ENCODE results near the gene ENGASE.

ENGASE gene

GRCh38 chr17:79042421-79043190, 32.0 kb upstream of the ENGASE start:
- no peak overlapping the region for H3K27ac ChIP-seq
- TF ChIP-seq CTCF (IDR thresholded peaks at IDR 0.05; ENCODE audit: low read depth, low read length, missing control alignments) = peak; percentile 94

GRCh38 chr17:79043191-79043930, 31.3 kb upstream of the ENGASE start:
- Histone ChIP-seq H3K4me3 (ENCODE audit: low read depth, low read length) (no peak overlapping the region), H3K27me3 (replicated peaks) (peaks cover 3% of the 10 kb centered on the region), H3K27ac (no peak overlapping the region), H3K36me3 (replicated peaks) (no peaks in the 10 kb centered on the region)
- in situ Hi-C loops (cut with HindIII; ENCODE audit: low pct_ligation_motif_present, low sequenced_read_pairs) = no loop called here
- no peak for DNase-seq
- no peak for TF ChIP-seq CTCF (IDR thresholded peaks at IDR 0.05; ENCODE audit: low read depth, low read length, missing control alignments)

More at GRCh38 chr17:79042421-79043190, 32.0 kb upstream of the ENGASE start:
- peak; percentile 33 for DNase-seq
- Histone ChIP-seq H3K36me3 (replicated peaks) (no peaks in the 10 kb centered on the region), H3K4me3 (ENCODE audit: low read depth, low read length) (no peak overlapping the region), H3K27me3 (replicated peaks) (peaks cover 3% of the 10 kb centered on the region)
- in situ Hi-C loops (cut with HindIII; ENCODE audit: low pct_ligation_motif_present, low sequenced_read_pairs) = no loop called here

GRCh38 chr17:79043931-79044320, 30.7 kb upstream of the ENGASE start:
- in situ Hi-C loops (cut with HindIII; ENCODE audit: low pct_ligation_motif_present, low sequenced_read_pairs) = no loop called here
- Histone ChIP-seq H3K36me3 (replicated peaks) (no peaks in the 10 kb centered on the region), H3K27me3 (replicated peaks) (peaks cover 3% of the 10 kb centered on the region), H3K27ac (no peak overlapping the region), H3K4me3 (ENCODE audit: low read depth, low read length) (no peak overlapping the region)
- DNase-seq = no peak
- TF ChIP-seq CTCF (IDR thresholded peaks at IDR 0.05; ENCODE audit: low read depth, low read length, missing control alignments) = no peak

- no peak for TF ChIP-seq CTCF (IDR thresholded peaks at IDR 0.05; ENCODE audit: low read depth, low read length, missing control alignments)
- in situ Hi-C loops (cut with HindIII; ENCODE audit: low pct_ligation_motif_present, low sequenced_read_pairs) = no loop called here
- no peak for DNase-seq
- Histone ChIP-seq H3K36me3 (replicated peaks) (no peaks in the 10 kb centered on the region), H3K27ac (no peak overlapping the region), H3K27me3 (replicated peaks) (peaks cover 3% of the 10 kb centered on the region), H3K4me3 (ENCODE audit: low read depth, low read length) (no peak overlapping the region)
Measured at GRCh38 chr17:79044462-79044861, 30.2 kb upstream of the ENGASE start.

- Histone ChIP-seq H3K27me3 (replicated peaks) (peaks cover 3% of the 10 kb centered on the region), H3K27ac (no peak overlapping the region), H3K36me3 (replicated peaks) (no peaks in the 10 kb centered on the region), H3K4me3 (ENCODE audit: low read depth, low read length) (no peak overlapping the region)
- no peak for TF ChIP-seq CTCF (IDR thresholded peaks at IDR 0.05; ENCODE audit: low read depth, low read length, missing control alignments)
- in situ Hi-C loops (cut with HindIII; ENCODE audit: low pct_ligation_motif_present, low sequenced_read_pairs) = no loop called here
- DNase-seq = no peak
Measured at GRCh38 chr17:79045001-79045729, 29.5 kb upstream of the ENGASE start.

Data from brain microvascular endothelial cell (primary cell).